GM12872 (cell line): Measurements from ENCODE around the gene POU6F2.

Source experiments
- CTCF ChIP-seq: IDR thresholded peaks from 3 replicates; pipeline ENCODE4 v1.5.1; 2011; ENCODE audit warnings: low read depth, mild to moderate bottlenecking, low read length, moderate library complexity; ENCODE audit not compliant: insufficient read depth

The POU6F2 gene

DNA sequence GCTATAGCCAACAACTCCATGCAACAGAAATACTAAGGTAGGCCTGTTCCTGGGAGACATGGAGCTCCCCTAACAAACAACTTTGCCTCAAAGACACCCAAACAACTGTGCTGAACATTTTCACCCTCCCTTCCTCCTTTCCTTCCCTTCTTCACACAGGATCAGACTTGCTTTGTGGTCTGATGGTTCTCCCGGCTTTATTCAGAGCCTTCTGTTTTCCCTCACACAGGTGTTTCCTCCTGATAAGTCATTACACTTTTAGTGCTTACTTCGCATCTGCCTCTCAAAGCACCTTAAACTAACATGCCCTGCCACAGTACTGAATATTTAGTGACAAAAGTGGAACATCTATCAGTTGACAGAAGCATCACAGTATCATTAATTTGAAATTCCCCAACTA is 532.2 kb downstream of the POU6F2 start:
- TF ChIP-seq CTCF = no peak

GRCh38 chr7:39510864-39511354 is 533.2 kb downstream of the POU6F2 start:
- TF ChIP-seq CTCF = no peak

- no peak for TF ChIP-seq CTCF
Measured at GRCh38 chr7:39515534-39516228, 538.0 kb downstream of the POU6F2 start.

GRCh38 chr7:39516498-39516897 is 538.8 kb downstream of the POU6F2 start:
- no peak for TF ChIP-seq CTCF

DNA sequence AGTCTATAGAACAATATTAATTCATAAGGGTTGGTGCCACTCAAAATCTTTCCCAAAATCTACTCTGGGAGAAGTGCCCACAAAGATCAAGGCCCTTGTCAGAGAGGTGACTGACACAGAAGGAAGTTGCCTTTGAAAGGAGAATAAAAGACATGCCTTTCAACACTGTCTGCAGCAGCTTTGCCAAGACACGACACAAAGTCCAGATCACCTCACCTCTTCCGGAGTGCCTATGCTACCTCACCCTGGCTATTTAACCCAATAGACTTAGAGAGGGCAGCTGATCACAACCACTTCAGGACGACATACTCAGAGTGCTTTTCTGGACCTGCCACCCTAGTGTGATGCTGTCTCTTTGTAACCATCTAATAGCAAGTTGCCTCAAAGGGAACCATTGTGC is 539.5 kb downstream of the POU6F2 start:
- TF ChIP-seq CTCF = no peak
